ENCODE measurements around the gene TANC1.

DNA sequence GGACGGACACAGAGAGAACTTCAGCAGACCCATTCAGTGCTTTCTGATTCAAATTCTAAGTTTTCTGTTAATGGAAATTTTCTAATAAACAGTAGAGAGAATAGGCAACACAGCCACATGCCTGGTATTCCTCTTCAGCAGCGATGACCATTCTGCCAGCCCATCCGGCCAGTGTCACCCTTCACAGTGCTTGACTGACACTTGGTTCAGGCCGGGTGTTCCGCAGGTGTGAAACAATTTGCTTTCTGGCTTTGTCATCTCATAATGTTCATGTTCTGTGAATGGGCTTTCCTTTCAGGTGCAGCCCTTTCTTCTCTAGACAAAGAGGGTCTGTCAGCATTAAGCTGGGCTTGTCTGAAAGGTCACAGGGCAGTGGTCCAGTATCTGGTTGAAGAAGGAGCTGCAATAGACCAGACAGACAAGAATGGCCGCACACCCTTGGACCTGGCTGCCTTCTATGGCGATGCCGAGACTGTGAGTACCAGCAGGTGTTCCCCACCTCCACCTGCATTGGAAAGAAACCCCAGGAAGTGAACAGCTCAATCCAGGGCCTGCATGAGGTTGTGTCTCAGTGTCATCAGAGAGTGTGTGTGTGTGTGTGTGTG, 251.1 kb downstream of the TANC1 start:
- no peak for TF ChIP-seq CTCF (IDR thresholded peaks at IDR 0.05)
- no peak for TF ChIP-seq ZFX (IDR thresholded peaks at IDR 0.05; ENCODE audit: borderline replicate concordance)
